Endodermal cell (in vitro differentiated cells): ENCODE measurements around the gene PCBP3. TPM values are rescaled to one million over a fixed set of nuclear protein-coding genes. Genes with fewer than 3 reads are reported as not detected.
A peak's percentile ranks its signal among the peaks of the same experiment; 100 is the strongest.

Experiments
- DNase-seq: peaks from one replicate; pipeline ENCODE4 v3.0.0-alpha.2; 2017
- H3K27ac ChIP-seq: 2 replicates; pipeline ENCODE4 v1.5.1; 2013; ENCODE audit warnings: mild to moderate bottlenecking, low read depth, low read length, moderate library complexity
- H3K27me3 ChIP-seq: 2 replicates; pipeline ENCODE4 v1.6.1; 2013; ENCODE audit warnings: mild to moderate bottlenecking, low read length, moderate library complexity; ENCODE audit not compliant: insufficient read depth, control insufficient read depth, poor library complexity, severe bottlenecking
- H3K36me3 ChIP-seq: 2 replicates; pipeline ENCODE4 v1.7.0; 2013; ENCODE audit warnings: mild to moderate bottlenecking, low read length, moderate library complexity; ENCODE audit not compliant: control insufficient read depth, insufficient read depth
- H3K4me1 ChIP-seq: one replicate; pipeline ENCODE4 v1.7.0; 2013; ENCODE audit warnings: low read length; ENCODE audit not compliant: control insufficient read depth, insufficient read depth
- H3K4me3 ChIP-seq: 2 replicates; pipeline ENCODE4 v1.5.1; 2013; ENCODE audit warnings: mild to moderate bottlenecking, low read length, moderate library complexity
- H3K9ac ChIP-seq: 2 replicates; pipeline ENCODE4 v1.6.1; 2013; ENCODE audit warnings: mild to moderate bottlenecking, low read length, moderate library complexity; ENCODE audit not compliant: poor library complexity, severe bottlenecking; ENCODE audit errors: extremely low read depth
- H3K9me3 ChIP-seq: 2 replicates; pipeline ENCODE4 v1.6.1; 2013; ENCODE audit warnings: mild to moderate bottlenecking, low read length, moderate library complexity; ENCODE audit not compliant: control insufficient read depth
- H3K27ac Mint-ChIP-seq: 2 replicates; pipeline ENCODE4 v1.8.0; 2020; ENCODE audit warnings: mixed read lengths
- H3K27me3 Mint-ChIP-seq: 2 replicates; pipeline ENCODE4 v1.8.0; 2021; ENCODE audit warnings: mild to moderate bottlenecking, mixed read lengths; ENCODE audit not compliant: insufficient read depth
- H3K36me3 Mint-ChIP-seq: 2 replicates; pipeline ENCODE4 v1.8.0; 2020; ENCODE audit warnings: low read depth, mixed read lengths
- H3K4me1 Mint-ChIP-seq: 2 replicates; pipeline ENCODE4 v1.8.0; 2020; ENCODE audit warnings: mixed read lengths
- H3K4me3 Mint-ChIP-seq: 2 replicates; pipeline ENCODE4 v1.8.0; 2020; ENCODE audit warnings: mild to moderate bottlenecking, moderate library complexity, mixed read lengths
- H3K9me3 Mint-ChIP-seq: 2 replicates; pipeline ENCODE4 v1.8.0; 2020; ENCODE audit warnings: mild to moderate bottlenecking, mixed read lengths
- CTCF ChIP-seq: fragments of 200-600 bp; sonication (generic); conservative IDR thresholded peaks from 2 replicates; pipeline ENCODE4 v1.5.0; 2021; ENCODE audit warnings: antibody characterized with exemption, mild to moderate bottlenecking
- WGBS, 2 experiments: methylation state at CpG; one replicate each; pipeline versions ENCODE4 v1.1.5 to v1.1.7; 2013; ENCODE audit warnings: missing lambda C conversion rate in 2 of 2, mixed read lengths in 1 of 2; ENCODE audit not compliant: insufficient coverage in 1 of 2, insufficient read length in 1 of 2; 5-methylcytosine and 5-hydroxymethylcytosine counted together
- total RNA-seq, 2 donors: library from RNA; stranded (reverse); fragmentation: NEBNext Ultra II Directional in 1 of 2; extraction: Animal tissue kit (Norgen Biotek cat#: 25700) in 1 of 2; gene quantifications; 2 replicates in 1 of 2; 3 replicates in 1 of 2; pipeline ENCODE4 v1.2.1, GENCODE V29; 2021

Gene PCBP3
- total RNA-seq, 2 donors from 2014 or later, result 2.1 to 10.6 TPM

DNA sequence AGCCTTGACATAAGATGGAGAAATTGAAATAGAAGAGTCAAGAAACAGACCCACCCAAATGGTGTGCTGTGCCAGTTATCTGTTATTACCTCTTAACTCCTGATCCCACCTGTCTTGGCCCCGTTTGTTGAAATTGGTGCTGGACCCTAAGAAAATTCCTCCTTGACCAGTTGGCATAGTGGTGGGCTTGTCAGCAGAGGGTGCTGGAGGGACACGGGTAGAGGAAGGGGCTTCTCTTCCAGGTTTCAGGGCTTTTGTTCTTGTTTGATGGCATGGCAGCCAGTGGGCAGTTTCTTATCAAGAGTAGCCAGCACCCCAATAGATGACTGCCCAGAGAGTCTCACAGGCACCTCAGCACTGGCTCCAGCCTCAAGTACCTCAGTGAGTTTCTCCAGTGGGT lies 51.6 kb downstream of the PCBP3 start:
- Mint-ChIP-seq H3K9me3 (no peaks in the 10 kb centered on the region), H3K27me3 (no peaks in the 10 kb centered on the region), H3K4me1 (no peaks in the 10 kb centered on the region), H3K4me3 (no peak overlapping the region), H3K27ac (no peak overlapping the region), H3K36me3 (peaks cover 4% of the 10 kb centered on the region)
- peak; percentile 76 for DNase-seq
- H3K9ac ChIP-seq, result no peak overlapping the region
- H3K27me3 ChIP-seq, result no peaks in the 10 kb centered on the region
- no peaks in the 10 kb centered on the region for H3K36me3 ChIP-seq
- no peak overlapping the region for H3K27ac ChIP-seq
- no peaks in the 10 kb centered on the region for H3K4me1 ChIP-seq
- WGBS, 2 experiments, result 59% methylated on average over 2 of the region's 2 CpGs; no CpG with 5 or more reads in 1 of the 2 experiments
- H3K9me3 ChIP-seq, result no peaks in the 10 kb centered on the region
- H3K4me3 ChIP-seq, result no peak overlapping the region
- TF ChIP-seq CTCF, result peak; percentile 73

DNA sequence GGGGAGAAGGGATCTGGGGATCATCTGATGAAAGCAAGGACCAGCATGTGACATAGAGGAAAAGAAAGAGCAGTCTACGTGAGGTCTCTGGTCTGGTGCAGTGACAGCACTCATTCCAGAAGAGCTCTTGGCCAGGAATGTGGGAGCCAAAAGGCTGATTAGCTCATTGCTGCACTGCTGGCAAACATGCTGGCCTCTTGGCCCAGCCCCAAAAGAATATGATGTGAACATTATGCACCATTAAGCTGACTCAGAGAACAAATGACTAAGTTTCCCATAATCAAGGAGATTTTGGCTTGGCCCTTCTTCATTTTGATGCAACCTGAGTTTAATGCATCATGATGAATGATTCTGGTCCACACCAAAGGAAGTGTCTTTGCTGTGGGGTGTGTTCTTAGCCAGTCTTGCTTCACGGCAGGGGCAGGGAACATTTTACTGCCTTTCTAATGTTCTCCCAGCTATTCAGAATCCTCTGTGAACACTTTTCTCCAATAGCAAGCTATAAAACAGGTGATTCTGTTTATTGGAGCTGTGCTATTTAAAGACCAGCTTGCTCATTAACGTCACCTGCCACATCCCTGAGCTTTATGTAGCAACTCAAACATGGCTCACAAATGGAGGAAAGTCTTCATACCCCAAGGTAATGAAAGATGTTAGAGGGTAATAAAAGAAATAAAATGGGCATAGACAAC lies 55.1 kb downstream of the PCBP3 start:
- Mint-ChIP-seq H3K4me3 (no peak overlapping the region), H3K9me3 (no peaks in the 10 kb centered on the region), H3K27ac (no peak overlapping the region), H3K4me1 (no peaks in the 10 kb centered on the region), H3K36me3 (peaks cover 4% of the 10 kb centered on the region), H3K27me3 (no peaks in the 10 kb centered on the region)
- Histone ChIP-seq H3K36me3 (no peaks in the 10 kb centered on the region), H3K4me1 (no peaks in the 10 kb centered on the region), H3K9me3 (no peaks in the 10 kb centered on the region), H3K27me3 (no peaks in the 10 kb centered on the region), H3K4me3 (no peak overlapping the region), H3K27ac (no peak overlapping the region), H3K9ac (no peak overlapping the region)
- TF ChIP-seq CTCF, result no peak
- no peak for DNase-seq
- WGBS, 2 experiments, result 82 to 100% methylated on average over 2 to 3 of the region's 3 CpGs

GRCh38 chr21:45699251-45699942 lies 55.9 kb downstream of the PCBP3 start:
- H3K27ac ChIP-seq, result no peak overlapping the region
- H3K4me3 Mint-ChIP-seq, result no peak overlapping the region
- no peaks in the 10 kb centered on the region for H3K27me3 Mint-ChIP-seq
- no peaks in the 10 kb centered on the region for H3K4me1 ChIP-seq
- H3K4me3 ChIP-seq, result no peak overlapping the region
- DNase-seq, result no peak
- no peaks in the 10 kb centered on the region for H3K9me3 ChIP-seq
- no peaks in the 10 kb centered on the region for H3K4me1 Mint-ChIP-seq
- H3K27ac Mint-ChIP-seq, result no peak overlapping the region
- no peaks in the 10 kb centered on the region for H3K9me3 Mint-ChIP-seq
- 88 to 94% methylated on average over 4 to 7 of the region's 7 CpGs for WGBS, 2 experiments
- H3K36me3 ChIP-seq, result no peaks in the 10 kb centered on the region
- no peak overlapping the region for H3K9ac ChIP-seq
- no peak for TF ChIP-seq CTCF
- H3K36me3 Mint-ChIP-seq, result peaks cover 4% of the 10 kb centered on the region
- H3K27me3 ChIP-seq, result no peaks in the 10 kb centered on the region
